NCI-H187 (cell line): Measurements from ENCODE around the gene BAIAP2.
"Not testable (repeated sequence)": the region's sequence is repeated elsewhere in the genome, so short reads cannot be mapped to it uniquely, and the experiment has no call there.

Source experiments
- DNase-seq, 2 experiments: peaks; one replicate each; lab custom pipeline; 2025; lab: John Stamatoyannopoulos, UW

Gene BAIAP2

GRCh38 chr17:81068411-81069134 is 33.6 kb downstream of the BAIAP2 start:
- no peak for DNase-seq

DNA sequence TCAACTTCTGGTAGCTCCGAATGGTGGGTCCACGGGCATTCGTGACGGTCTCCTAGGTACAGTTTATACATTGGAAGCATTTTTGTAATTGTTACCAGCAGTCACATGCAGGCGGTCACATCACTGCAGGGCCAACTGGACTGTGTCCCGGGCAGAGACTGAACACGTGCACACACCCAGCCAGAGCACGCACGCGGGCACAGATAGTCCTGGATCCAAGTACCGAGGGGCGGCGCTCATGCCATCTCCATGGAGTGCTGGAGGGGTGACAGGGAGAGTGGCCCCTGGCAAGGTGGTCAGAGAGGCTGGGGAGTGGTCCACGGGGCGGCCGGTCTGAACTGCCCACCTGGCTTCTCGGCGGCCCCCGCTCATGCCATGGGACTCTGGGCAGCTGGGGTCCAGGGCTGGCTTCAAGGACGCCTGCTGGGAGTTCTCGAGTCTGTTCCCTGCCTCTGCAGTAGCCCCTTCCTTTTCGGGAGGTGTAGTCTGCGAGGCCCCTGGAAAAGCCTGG is 34.2 kb downstream of the BAIAP2 start:
- no peak for DNase-seq

GRCh38 chr17:81070541-81071246 is 35.7 kb downstream of the BAIAP2 start:
- DNase-seq = no peak

DNA sequence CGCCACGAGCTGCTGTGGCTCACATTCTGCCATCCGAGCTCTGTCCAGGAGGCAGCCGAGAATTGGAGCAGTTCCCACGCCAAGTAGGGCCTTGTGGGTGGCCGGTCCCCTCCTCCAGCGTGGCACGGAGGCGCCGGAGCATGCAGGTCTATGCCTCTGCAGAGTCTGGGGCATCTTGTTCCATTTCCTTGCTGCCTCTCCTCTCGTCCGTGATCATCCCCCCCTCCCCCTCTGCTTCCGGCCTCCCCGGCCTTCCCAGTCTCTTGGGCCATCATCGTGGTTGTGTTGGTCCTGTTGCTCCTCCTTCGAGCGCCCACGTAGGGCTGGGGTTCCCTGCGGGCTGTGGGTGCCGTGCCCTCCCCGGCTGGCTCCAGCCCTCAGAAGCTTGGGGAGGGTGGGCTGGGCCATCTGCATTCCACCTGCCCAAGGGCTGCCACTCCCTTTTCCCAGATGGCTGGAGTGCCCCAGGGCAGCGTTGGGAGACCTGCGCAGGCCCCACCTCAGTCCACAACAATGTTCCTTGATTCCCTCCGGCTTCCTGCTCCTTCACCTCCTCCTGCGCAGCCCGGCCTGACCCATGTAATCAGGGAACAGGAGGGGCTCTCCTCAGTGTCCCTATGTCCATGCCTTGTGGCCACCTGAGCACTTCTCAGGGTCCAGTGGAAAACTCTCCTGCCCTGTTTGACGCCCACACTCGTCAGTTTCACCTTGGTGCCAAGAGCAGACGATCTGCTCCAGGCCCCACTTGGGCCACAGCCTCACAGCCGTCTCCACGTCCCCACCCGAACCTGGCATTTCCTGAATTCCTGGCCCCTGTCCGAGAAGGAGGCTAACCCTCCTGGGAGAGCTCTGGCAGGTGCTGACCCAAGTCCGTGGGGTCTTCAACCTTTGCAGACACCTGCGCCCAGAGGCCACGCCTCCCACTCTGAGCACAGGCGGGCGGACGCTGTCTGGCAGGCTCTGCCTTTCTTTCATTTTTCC is 37.1 kb downstream of the BAIAP2 start:
- DNase-seq = no peak

GRCh38 chr17:81073967-81074839 is 39.3 kb downstream of the BAIAP2 start:
- no peak for DNase-seq

GRCh38 chr17:81074875-81075274 is 39.9 kb downstream of the BAIAP2 start:
- DNase-seq = no peak

DNA sequence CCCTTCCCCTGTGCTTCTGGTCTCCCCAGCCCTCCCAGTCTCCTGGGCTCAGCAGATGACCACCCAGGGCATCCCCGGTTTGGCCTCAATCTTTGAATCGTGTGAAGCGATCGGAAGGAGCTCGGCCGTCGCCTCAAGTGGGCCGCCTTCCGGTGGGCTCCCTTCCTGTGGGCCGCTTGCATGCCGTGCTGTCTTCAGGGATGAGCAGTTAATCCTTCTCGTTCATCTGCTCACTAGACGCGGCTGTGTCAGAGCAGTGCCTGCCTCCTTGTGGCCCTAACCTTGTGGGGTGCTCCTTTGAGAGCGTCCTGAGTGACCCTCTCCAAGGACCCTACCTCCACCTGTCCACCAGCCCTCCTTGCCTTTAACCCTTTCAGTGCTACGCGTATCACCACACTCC is 40.4 kb downstream of the BAIAP2 start:
- no peak for DNase-seq

GRCh38 chr17:81076141-81076679 is 41.3 kb downstream of the BAIAP2 start:
- peak in 1 of 2 experiments; percentile 56 for DNase-seq

DNA sequence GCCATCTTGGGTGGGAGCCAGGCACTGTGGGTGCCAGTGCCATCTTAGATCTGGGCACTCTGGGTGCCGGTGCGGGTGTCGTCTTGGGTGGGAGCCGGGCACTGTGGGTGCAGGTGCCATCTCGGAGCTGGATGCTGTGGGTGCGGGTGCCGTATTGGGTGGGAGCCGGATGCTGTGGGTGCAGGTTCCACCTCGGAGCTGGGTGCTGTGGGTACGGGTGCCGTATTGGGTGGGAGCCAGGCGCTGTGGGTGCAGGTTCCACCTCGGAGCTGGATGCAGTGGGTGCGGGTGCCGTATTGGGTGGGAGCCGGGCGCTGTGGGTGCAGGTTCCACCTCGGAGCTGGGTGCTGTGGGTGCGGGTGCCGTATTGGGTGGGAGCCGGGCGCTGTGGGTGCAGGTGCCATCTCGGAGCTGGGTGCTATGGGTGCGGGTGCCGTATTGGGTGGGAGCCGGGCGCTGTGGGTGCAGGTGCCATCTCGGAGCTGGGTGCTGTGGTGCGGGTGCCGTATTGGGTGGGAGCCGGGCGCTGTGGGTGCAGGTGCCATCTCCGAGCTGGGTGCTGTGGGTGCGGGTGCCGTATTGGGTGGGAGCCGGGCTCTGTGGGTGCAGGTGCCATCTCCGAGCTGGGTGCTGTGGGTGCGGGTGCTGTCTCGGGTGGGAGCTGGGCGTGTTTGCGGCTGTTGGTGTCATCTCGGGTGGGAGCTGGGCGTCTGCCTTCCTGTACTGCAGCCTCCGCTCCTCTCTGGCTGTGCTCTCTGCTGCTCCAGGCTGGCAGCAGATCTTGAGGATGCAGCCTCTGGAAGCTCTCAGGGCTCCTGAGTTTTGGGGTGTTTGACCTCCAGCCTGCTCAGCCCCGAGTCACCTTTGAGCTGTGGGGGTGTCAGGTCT is 43.3 kb downstream of the BAIAP2 start:
- DNase-seq = not testable (repeated sequence)

- DNase-seq = no peak
Observed at GRCh38 chr17:81080019-81080418, 45.1 kb downstream of the BAIAP2 start.

DNA sequence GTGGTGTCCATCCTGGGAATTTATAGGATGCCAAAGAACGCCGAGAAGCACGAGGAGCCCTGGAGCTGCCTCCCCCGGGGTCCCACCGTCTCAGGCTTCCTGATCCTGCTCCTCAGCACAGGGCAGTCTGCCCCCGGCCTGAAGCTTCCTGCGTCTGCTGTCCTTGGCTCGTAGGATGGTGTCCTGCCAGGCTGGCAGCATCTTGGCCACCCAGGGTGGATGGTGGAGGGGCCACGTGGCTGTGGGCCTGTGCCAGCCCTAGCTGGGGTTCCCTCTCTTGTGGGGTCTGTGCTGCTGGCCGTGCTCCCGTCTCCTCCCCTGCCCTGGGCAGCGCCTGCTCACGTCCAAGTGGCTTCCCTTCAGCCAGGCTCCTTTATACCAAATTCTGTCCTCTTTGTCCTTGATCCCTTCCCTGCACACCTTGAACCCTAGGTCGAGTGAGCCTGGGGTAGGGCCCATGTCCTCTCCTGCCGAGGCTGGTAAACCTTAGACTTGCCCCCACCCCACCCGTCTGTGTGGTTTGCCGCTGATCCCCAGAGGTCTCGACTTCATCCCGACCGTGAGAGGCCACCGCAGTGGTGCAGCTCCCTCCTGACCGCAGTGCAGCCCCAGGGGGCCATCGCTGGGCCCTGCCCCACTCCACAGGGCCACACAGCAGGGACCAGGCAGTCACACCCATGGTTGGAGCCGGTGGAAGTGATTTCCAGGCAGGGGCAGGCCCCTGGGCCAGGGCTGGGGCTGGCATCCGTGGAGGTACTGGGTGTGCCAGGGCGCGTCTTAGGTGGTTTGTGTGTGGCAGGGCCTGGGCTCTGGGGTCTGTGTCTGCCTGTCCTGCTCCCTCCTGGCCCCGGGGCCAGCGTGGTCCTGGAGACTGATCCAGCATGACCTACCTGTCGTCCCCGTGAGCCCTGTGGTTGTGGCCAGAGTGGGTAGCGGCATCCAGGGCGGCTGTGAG is 46.5 kb downstream of the BAIAP2 start:
- DNase-seq = no peak

DNA sequence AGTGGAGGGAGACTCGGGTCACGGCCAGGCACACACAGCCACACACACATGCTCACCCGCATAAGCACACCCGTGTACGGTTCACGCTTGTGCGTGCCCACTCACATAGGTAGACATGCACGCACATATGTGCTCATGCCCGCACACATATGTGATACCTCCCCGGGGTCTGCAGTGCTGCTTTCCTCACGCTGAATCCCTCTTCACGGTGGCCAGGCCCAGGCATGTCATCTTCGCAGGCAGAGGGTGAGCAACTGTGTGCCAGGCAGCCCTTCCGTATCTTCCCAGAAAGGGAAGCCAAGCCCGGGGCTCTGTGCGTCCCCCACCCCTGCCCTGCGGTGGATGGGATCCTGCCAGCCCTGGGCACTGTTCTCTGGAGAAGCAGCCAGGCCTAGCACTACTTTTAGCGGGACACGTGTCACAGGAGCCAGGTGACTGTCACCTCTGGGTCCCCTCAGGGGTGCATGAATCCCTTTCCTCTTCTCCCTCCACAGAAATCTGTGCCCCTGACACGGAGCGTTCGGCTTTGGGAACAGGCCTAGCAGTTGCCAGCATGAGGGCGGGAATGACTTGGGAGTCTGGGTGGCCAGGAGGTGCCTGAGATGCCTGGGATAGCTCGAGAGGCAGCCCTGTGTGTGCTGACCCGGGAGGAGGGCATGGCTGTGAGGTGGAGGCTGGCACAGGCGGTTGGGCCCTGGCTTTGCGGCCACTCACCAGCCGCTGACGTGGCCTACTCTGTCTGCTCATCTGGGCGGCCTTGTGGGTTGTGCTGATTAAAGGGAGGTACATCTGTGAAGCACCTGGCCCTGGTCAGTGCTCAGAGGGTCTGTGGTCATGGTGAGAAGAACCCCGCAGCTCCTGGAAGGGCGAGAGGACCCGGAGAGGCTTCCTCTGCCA is 47.5 kb downstream of the BAIAP2 start:
- DNase-seq = no peak

GRCh38 chr17:81083125-81083765 is 48.3 kb downstream of the BAIAP2 start:
- DNase-seq = no peak

DNA sequence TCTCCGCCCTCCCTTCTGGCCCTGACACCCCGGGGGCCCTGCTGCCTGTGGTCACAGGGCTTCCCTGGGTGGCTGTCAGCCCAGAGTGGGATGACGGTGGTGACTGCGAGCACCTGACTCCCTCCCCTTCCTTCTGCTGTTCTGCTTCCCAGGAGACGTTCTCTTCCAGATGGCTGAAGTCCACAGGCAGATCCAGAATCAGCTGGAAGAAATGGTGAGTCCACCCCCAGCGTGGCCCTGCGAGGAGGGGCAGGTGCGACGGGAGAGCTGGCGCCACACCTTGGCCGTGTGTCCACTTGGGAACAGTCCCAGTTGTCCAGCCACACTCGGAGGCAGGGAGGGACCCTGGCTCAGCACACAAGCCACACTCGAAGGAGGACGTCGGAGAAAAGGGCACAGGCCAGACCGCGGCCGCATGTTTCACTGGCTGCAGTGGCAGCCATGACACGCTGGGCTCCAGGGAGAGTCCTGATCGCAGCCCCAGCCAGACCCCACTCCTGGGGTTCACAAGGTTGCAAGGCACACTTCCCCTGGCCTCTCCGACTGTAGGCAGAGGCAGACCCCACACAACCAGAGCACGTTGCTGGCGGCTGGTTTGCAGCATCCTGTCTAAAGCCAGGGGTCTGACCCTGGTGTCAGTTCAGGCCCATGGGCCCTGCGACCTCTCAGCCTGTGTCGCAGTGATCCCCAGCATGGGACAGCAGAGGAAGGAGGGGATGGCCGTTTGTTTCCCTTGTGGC is 49.9 kb downstream of the BAIAP2 start:
- no peak for DNase-seq

DNA sequence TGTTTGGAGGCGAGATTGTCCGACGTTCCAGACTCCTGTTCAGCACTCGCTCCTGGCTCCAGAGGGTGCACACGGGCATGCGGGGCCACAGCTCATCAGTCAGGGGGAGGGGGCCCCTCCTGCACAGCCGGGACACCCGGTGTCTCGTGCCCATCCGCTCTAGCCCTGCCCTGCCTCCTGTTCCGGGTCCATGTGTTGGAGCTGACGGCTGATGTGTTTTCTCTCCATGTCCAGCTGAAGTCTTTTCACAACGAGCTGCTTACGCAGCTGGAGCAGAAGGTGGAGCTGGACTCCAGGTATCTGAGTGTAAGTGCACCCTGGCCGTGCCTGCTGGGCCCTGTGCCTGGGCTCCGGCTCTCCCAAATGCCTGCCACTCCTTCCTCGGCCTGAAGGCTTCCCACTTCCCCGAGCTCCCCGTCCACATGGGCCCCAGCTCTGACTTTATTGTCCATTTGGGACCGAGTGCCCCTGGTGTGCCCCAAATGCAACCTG is 50.5 kb downstream of the BAIAP2 start:
- no peak for DNase-seq
